Liver (tissue), 9 donors: ENCODE data around the gene PAAF1. TPM values are rescaled to one million over a fixed set of nuclear protein-coding genes. Genes with fewer than 3 reads are reported as not detected.

Experiments used
- DNase-seq: peaks from one replicate; pipeline ENCODE4 v3.0.0-alpha.2; 2017; ENCODE audit warnings: low spot score
- H3K27ac ChIP-seq, 2 donors: one replicate each; pipeline ENCODE4 v1.7.0; 2013; ENCODE audit warnings: inconsistent platforms in 2 of 2, low read length in 2 of 2, control low read depth in 1 of 2, low read depth in 1 of 2, mild to moderate bottlenecking in 1 of 2
- H3K27me3 ChIP-seq, 4 donors: one replicate each; pipeline versions ENCODE4 v1.6.1 to v1.7.0; 2013; ENCODE audit warnings: low read length in 3 of 4, inconsistent platforms in 1 of 4, mild to moderate bottlenecking in 1 of 4, moderate library complexity in 1 of 4; ENCODE audit not compliant: control insufficient read depth in 4 of 4, insufficient read depth in 4 of 4
- H3K36me3 ChIP-seq, 4 donors: one replicate each; pipeline versions ENCODE4 v1.6.1 to v1.7.0; 2013; ENCODE audit warnings: low read length in 3 of 4, mild to moderate bottlenecking in 3 of 4, low read depth in 1 of 4, moderate library complexity in 1 of 4; ENCODE audit not compliant: control insufficient read depth in 4 of 4, insufficient read depth in 3 of 4
- H3K4me1 ChIP-seq, 4 donors: one replicate each; pipeline versions ENCODE4 v1.6.1 to v1.7.0; 2013; ENCODE audit warnings: low read length in 3 of 4, mild to moderate bottlenecking in 3 of 4, moderate library complexity in 1 of 4; ENCODE audit not compliant: control insufficient read depth in 4 of 4, insufficient read depth in 4 of 4
- H3K4me3 ChIP-seq, 3 donors: one replicate each; pipeline versions ENCODE4 v1.6.1 to v1.7.0; 2013; ENCODE audit warnings: low read length in 3 of 3, control low read depth in 1 of 3, low read depth in 1 of 3, mild to moderate bottlenecking in 1 of 3
- H3K9ac ChIP-seq, 2 donors: one replicate each; pipeline ENCODE4 v1.7.0; 2013; ENCODE audit warnings: low read length in 2 of 2, mild to moderate bottlenecking in 2 of 2, moderate library complexity in 2 of 2, control low read depth in 1 of 2, low read depth in 1 of 2
- H3K9me3 ChIP-seq, 4 donors: one replicate each; pipeline versions ENCODE4 v1.6.1 to v1.7.0; 2013; ENCODE audit warnings: low read length in 3 of 4; ENCODE audit not compliant: control insufficient read depth in 4 of 4
- ATF3 ChIP-seq: IDR thresholded peaks from 2 replicates; pipeline ENCODE4 v1.6.1; 2016; ENCODE audit warnings: antibody characterized with exemption
- CTCF ChIP-seq: fragments of 150-350 bp; IDR thresholded peaks from 2 replicates; pipeline ENCODE4 v1.5.1; 2017; ENCODE audit warnings: improper control_type of control experiment, low read depth, low read length; ENCODE audit not compliant: missing input control
- EGR1 ChIP-seq, 2 donors: IDR thresholded peaks; 2 replicates each; pipeline ENCODE4 v1.6.1; 2016 to 2018; ENCODE audit warnings: antibody characterized with exemption in 2 of 2, low read depth in 2 of 2
- FOXA1 ChIP-seq: IDR thresholded peaks from 2 replicates; pipeline ENCODE4 v1.6.1; 2016; ENCODE audit warnings: antibody characterized with exemption
- FOXA2 ChIP-seq: IDR thresholded peaks from 2 replicates; pipeline ENCODE4 v1.6.1; 2016; ENCODE audit warnings: antibody characterized with exemption
- HNF4A ChIP-seq, 2 donors: conservative IDR thresholded peaks; 2 replicates each; pipeline ENCODE4 v1.6.1; 2016; ENCODE audit warnings: antibody characterized with exemption in 2 of 2, mild to moderate bottlenecking in 2 of 2
- HNF4G ChIP-seq: IDR thresholded peaks from 2 replicates; pipeline ENCODE4 v1.6.1; 2016; ENCODE audit warnings: antibody characterized with exemption
- JUND ChIP-seq, 2 donors: IDR thresholded peaks; 2 replicates each; pipeline ENCODE4 v1.6.1; 2016; ENCODE audit warnings: antibody characterized with exemption in 2 of 2
- MAX ChIP-seq: IDR thresholded peaks from 2 replicates; pipeline ENCODE4 v1.6.1; 2016; ENCODE audit warnings: antibody characterized with exemption
- NR2F2 ChIP-seq: IDR thresholded peaks from 2 replicates; pipeline ENCODE4 v1.6.1; 2016; ENCODE audit warnings: antibody characterized with exemption
- RAD21 ChIP-seq, 2 donors: IDR thresholded peaks; 2 replicates each; pipeline ENCODE4 v1.6.1; 2016; ENCODE audit warnings: antibody characterized with exemption in 2 of 2, mild to moderate bottlenecking in 2 of 2
- RXRA ChIP-seq, 2 donors: IDR thresholded peaks; 2 replicates each; pipeline ENCODE4 v1.6.1; 2017 to 2018; ENCODE audit warnings: antibody characterized with exemption in 2 of 2, mild to moderate bottlenecking in 1 of 2
- SP1 ChIP-seq: IDR thresholded peaks from 2 replicates; pipeline ENCODE4 v1.6.1; 2018; ENCODE audit warnings: antibody characterized with exemption, mild to moderate bottlenecking
- TAF1 ChIP-seq: conservative IDR thresholded peaks from 2 replicates; pipeline ENCODE4 v1.6.1; 2016; ENCODE audit warnings: antibody characterized with exemption, mild to moderate bottlenecking
- ZBTB33 ChIP-seq: IDR thresholded peaks from 2 replicates; pipeline ENCODE4 v1.6.1; 2016; ENCODE audit warnings: antibody characterized with exemption
- WGBS: extraction: QIAGEN DNeasy Blood & Tissue Kit; methylation state at CpG from one replicate; pipeline ENCODE4 v1.1.7; 2013; 5-methylcytosine and 5-hydroxymethylcytosine counted together
- polyA plus RNA-seq, 2 donors: library from polyadenylated mRNA; stranded (reverse) in 1 of 2; unstranded in 1 of 2; fragments of 200-250 nt in 1 of 2; fragments of >200 nt in 1 of 2; fragmentation: Nextera tagmentation in 1 of 2; extraction: Ambion mirVana in 1 of 2; gene quantifications; one replicate each; pipeline versions ENCODE4 v1.2.1 to v1.2.3, GENCODE V29; 2013 to 2015
- total RNA-seq, 2 donors: library from RNA; depleted of rRNA; stranded (reverse); fragments of >200 nt; gene quantifications; one replicate each; pipeline ENCODE4 v1.2.3, GENCODE V29; 2014
- donor health status: healthy.
- donor health status: healthy.
- donor health status: healthy.
- donor health status: healthy.
- donor health status: healthy.

PAAF1 gene
- total and polyA plus RNA-seq, 4 donors = 5.3 to 10.4 (median 8.3) TPM

- Histone ChIP-seq H3K9ac (no peak overlapping the region), H3K9me3 (no peaks in the 10 kb centered on the region), H3K27me3 (no peaks in the 10 kb centered on the region), H3K27ac (no peak overlapping the region), H3K36me3 (peaks cover 0 to 19% (median 7%) of the 10 kb centered on the region in 4 donors), H3K4me1 (no peaks in the 10 kb centered on the region), H3K4me3 (no peak overlapping the region)
- WGBS = 95% methylated on average over 1 of the region's 1 CpG
- TF ChIP-seq HNF4A (conservative IDR thresholded peaks at IDR 0.05) (no peak), FOXA2 (no peak), CTCF (no peak), ATF3 (no peak), HNF4G (no peak), MAX (no peak), FOXA1 (no peak), SP1 (no peak), JUND (IDR thresholded peaks at IDR 0.05) (no peak)
- no peak for DNase-seq
Measured at GRCh38 chr11:73830261-73830660, 46.5 kb upstream of the PAAF1 start.

GRCh38 chr11:73833067-73833466, 43.7 kb upstream of the PAAF1 start:
- Histone ChIP-seq H3K27ac (no peak overlapping the region), H3K9ac (no peak overlapping the region), H3K4me3 (no peak overlapping the region), H3K27me3 (no peaks in the 10 kb centered on the region), H3K4me1 (no peaks in the 10 kb centered on the region), H3K36me3 (peaks cover 0 to 15% (median 7%) of the 10 kb centered on the region in 4 donors), H3K9me3 (no peaks in the 10 kb centered on the region)
- TF ChIP-seq TAF1 = no peak
- no peak for TF ChIP-seq MAX
- TF ChIP-seq JUND (IDR thresholded peaks at IDR 0.05) = no peak
- TF ChIP-seq RXRA (IDR thresholded peaks at IDR 0.05) = no peak
- no peak for TF ChIP-seq EGR1 (IDR thresholded peaks at IDR 0.05; ENCODE audit: low read depth in 2 of 2)
- TF ChIP-seq SP1 = no peak
- TF ChIP-seq CTCF = no peak
- TF ChIP-seq RAD21 (IDR thresholded peaks at IDR 0.05) = no peak
- no peak for TF ChIP-seq ATF3
- no peak for TF ChIP-seq FOXA1
- TF ChIP-seq NR2F2 = no peak
- no peak for TF ChIP-seq HNF4A (conservative IDR thresholded peaks at IDR 0.05)
- no peak for TF ChIP-seq ZBTB33
- TF ChIP-seq HNF4G = no peak
- WGBS = 98% methylated on average over 2 of the region's 2 CpGs
- no peak for DNase-seq
